Measurements from ENCODE around the gene SELENOO.

The SELENOO gene

DNA sequence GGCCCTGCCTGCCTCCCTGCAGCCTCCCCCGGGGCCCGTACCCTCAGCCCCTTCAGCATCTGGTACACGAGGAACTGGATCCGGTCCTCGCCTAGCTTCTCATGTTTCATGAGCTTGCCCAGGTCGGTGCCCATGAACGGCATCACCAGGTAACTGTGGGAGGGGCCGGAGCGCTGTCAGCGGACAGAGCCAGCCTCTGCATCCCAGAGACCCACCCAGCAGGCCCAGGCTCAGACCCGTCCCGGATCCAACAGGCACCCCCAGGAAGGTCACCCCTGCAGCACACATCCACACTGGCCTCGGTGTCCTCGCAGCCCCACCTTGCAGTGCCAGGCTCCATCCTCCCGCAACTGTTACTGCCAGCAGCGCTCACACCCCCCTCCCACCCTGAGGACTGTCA lies 56.2 kb downstream of the SELENOO start:
- no peak for DNase-seq

GRCh38 chr22:50257451-50258360 lies 56.9 kb downstream of the SELENOO start:
- no peak for DNase-seq

DNA sequence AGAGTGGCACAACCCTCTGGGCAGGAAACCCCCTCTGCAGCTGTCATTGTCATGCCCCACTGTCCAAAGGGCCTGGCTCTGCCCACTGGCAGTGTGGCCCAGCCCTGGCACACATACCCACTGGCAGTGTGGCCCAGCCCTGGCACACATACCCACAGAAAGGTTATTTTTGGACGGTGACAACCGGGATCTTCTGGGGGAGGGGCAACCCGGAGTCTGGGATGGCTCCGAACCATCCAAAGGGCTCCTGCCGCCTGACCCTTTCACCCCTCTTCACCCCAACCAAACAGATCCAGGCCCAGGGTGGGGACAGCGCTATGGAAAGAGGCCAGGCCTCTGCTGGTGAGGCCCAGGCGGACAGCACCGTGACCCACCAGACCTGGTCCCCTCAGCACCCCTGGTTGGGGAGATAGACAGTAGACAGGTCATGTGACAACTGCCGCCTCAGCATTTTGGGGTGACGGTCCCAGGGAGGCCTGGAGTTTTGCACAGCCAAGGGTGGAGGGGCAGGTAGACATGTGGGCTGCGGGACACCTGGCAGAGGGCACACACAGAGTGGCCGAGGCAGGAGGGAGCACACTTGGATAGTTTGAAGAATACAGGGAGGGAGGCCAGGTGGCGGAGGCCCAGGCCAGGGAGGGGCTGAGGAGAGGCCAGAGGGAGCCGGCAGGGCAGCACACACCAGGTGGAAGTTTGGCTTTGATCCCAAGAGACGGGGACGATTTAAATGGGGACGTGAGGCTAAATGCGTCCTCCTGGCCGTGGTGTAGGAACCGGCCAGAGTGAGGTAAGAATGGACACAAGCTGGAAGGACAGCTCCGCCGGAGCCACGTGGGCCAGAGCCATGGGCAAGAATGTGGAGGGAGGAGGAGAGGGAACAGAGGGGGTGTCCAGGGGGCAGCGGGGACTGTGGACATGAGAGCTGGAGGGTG lies 57.8 kb downstream of the SELENOO start:
- no peak for DNase-seq

DNA sequence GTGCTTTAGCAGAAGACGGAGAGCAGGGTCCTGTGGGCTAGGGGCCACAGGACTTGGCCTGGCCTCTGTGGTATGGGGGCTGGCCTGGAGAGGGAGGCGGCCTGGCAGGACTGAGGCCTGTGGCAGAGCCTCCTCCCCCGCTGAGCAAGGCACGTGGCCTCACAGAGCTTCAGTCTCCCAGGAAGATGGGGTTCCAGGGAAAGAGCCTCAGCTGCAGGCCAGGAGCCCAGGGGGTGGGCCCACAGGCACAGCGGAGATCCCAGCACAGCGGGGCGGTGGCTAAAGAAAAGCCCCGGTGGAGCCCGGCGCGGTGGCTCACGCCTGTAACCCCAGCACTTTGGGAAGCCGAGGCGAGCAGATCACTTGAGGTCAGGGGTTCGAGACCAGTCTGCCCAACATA lies 58.5 kb downstream of the SELENOO start:
- DNase-seq, result no peak

GRCh38 chr22:50260434-50260800 lies 59.6 kb downstream of the SELENOO start:
- no peak for DNase-seq

GRCh38 chr22:50260801-50261614 lies 60.2 kb downstream of the SELENOO start:
- peak; percentile 22 for DNase-seq

DNA sequence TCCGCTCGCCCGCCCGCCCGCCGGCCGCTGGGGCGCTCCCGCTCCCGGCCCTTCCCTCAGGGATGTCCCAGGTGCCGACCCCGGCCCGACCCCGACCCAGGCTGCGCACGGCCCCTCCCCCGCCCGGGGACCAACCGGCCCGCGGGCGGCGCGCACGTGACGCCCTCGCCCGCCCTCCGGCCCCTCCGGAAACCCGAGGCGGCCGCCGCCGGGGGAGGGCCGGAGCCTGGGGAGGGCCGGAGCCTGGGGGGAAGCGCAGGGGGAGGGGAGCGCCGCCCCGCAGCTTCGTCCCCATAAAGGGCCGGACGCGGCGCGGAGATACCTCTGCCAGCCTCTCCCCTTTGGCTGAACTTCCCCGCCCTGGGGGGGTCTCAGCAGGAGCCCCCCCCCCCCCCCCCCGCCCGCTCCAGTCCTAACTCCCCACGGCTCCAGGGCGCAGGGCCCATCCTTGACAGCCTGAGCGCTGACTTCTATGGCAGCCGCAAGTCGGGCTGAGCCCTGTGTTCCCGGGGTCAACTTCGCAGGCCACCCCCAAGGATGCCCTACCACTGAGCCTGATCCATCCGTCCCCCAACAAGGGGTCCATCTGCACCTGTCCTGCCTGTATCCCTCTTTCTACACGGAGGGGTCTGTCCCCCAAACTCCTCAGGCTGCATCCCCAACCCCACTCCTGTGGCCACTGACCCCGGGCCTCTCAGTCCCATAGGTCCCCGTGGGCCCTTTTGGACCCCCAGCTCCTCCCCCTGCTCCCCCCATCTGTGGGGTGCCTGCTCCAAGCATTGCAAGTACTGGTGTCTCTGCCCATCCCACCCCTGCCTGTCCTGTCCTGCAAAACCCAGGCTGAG lies 61.0 kb downstream of the SELENOO start, which contains the start of gene MAPK12:
TSS of gene MAPK12 (minus strand) at position 69 of the 845 bp plus-strand sequence. CDS start 174 bp downstream, outside the sequence.
- no peak for DNase-seq

DNA sequence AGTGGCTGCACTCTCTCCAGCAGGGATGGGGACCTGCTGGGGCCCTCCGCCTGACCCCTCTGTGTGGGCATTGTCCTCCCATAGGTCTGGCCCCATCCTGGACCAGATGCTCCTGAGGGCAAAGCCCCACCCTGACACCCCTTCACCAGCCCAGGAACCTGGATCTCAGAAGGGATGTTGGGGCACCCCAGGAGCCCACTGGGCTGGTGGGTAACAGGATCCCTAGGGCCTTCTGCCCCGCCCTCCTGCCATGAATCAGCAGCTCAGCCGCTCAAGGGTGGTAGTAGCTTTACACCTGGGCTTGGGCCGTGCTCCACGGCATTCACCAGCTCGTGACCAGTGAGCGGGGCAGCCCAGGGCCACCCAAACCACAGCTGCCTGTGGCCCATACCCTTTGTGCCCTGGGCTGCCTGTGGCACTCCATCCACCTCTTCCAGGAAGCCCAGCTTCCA lies 61.7 kb downstream of the SELENOO start:
- no peak for DNase-seq

- no peak for DNase-seq
Observed at GRCh38 chr22:50262973-50263617, 62.3 kb downstream of the SELENOO start.

- no peak for DNase-seq
Observed at GRCh38 chr22:50264104-50264745, 63.4 kb downstream of the SELENOO start.

GRCh38 chr22:50264946-50265669 lies 64.3 kb downstream of the SELENOO start:
- no peak for DNase-seq

- no peak for DNase-seq
Observed at GRCh38 chr22:50266994-50267393, 66.2 kb downstream of the SELENOO start.
